Thyroid gland (tissue), 4 donors: ENCODE data around the gene PDCD10.

ENCODE experiments used
- CTCF ChIP-seq, 6 experiments: fragments of 200-600 bp in 3 of 6; fragments of 450-650 bp in 3 of 6; sonication (generic) in 3 of 6; IDR thresholded peaks; one replicate each; pipeline ENCODE4 v1.5.1; 2016 to 2019; ENCODE audit warnings: antibody characterized with exemption in 6 of 6, mild to moderate bottlenecking in 2 of 6, inconsistent platforms in 1 of 6, moderate library complexity in 1 of 6
- POLR2A ChIP-seq, 2 donors: fragments of 450-650 bp; IDR thresholded peaks; one replicate each; pipeline ENCODE4 v1.6.1; 2017; ENCODE audit warnings: antibody characterized with exemption in 2 of 2, mild to moderate bottlenecking in 2 of 2, moderate library complexity in 1 of 2

- TF ChIP-seq CTCF (IDR thresholded peaks at IDR 0.05) = no peak
- TF ChIP-seq POLR2A (IDR thresholded peaks at IDR 0.05) = no peak
Observed at GRCh38 chr3:167700046-167700445, 34.6 kb downstream of the PDCD10 start.
